NCI-H2227 (cell line): ENCODE results near the gene GRM7.
"Not testable (repeated sequence)": the region's sequence is repeated elsewhere in the genome, so short reads cannot be mapped to it uniquely, and the experiment has no call there.

Experiments used
- DNase-seq: peaks from one replicate; lab custom pipeline; 2025; ENCODE audit not compliant: unreplicated experiment; lab: John Stamatoyannopoulos, UW

The GRM7 gene

GRCh38 chr3:6860954-6861624, at the start of gene GRM7:
TSS of gene GRM7 (plus strand) at chr3:6861115.
- no peak for DNase-seq

GRCh38 chr3:6821411-6821810, 39.5 kb upstream of the GRM7 start:
- DNase-seq: no peak

GRCh38 chr3:6825524-6825923, 35.4 kb upstream of the GRM7 start:
- DNase-seq: no peak

GRCh38 chr3:6827453-6827852, 33.5 kb upstream of the GRM7 start:
- no peak for DNase-seq

GRCh38 chr3:6844723-6845122, 16.2 kb upstream of the GRM7 start:
- DNase-seq: no peak

GRCh38 chr3:6854184-6854583, 6.7 kb upstream of the GRM7 start:
- no peak for DNase-seq

GRCh38 chr3:6857510-6857909, 3.4 kb upstream of the GRM7 start:
- DNase-seq: no peak

- no peak for DNase-seq
Measured at GRCh38 chr3:6860149-6860953, 564 bp upstream of the GRM7 start.

- no peak for DNase-seq
Measured at GRCh38 chr3:6861625-6862000, 698 bp downstream of the GRM7 start.

- no peak for DNase-seq
Measured at GRCh38 chr3:6862041-6862879, 1.3 kb downstream of the GRM7 start.

- DNase-seq: no peak
Measured at GRCh38 chr3:6862880-6863195, 1.9 kb downstream of the GRM7 start.

GRCh38 chr3:6867269-6867668, 6.4 kb downstream of the GRM7 start:
- DNase-seq: no peak

- no peak for DNase-seq
Measured at GRCh38 chr3:6878731-6879130, 17.8 kb downstream of the GRM7 start.

- DNase-seq: no peak
Measured at GRCh38 chr3:6912240-6912639, 51.3 kb downstream of the GRM7 start.

- DNase-seq: no peak
Measured at GRCh38 chr3:6915898-6916297, 55.0 kb downstream of the GRM7 start.

GRCh38 chr3:6921066-6921465, 60.2 kb downstream of the GRM7 start:
- no peak for DNase-seq

GRCh38 chr3:6921876-6922275, 61.0 kb downstream of the GRM7 start:
- DNase-seq: no peak

GRCh38 chr3:6928064-6928463, 67.1 kb downstream of the GRM7 start:
- no peak for DNase-seq

GRCh38 chr3:6929918-6930317, 69.0 kb downstream of the GRM7 start:
- no peak for DNase-seq

- DNase-seq: not testable (repeated sequence)
Measured at GRCh38 chr3:6935418-6935817, 74.5 kb downstream of the GRM7 start.

GRCh38 chr3:6935970-6936369, 75.1 kb downstream of the GRM7 start:
- DNase-seq: no peak

- DNase-seq: no peak
Measured at GRCh38 chr3:6962801-6963200, 101.9 kb downstream of the GRM7 start.
